T47D (cell line): ENCODE results near the gene AKR1B1.

Source experiments
- DNase-seq, 2 experiments: peaks; one replicate each; pipeline versions ENCODE4 v3.0.0 to v3.0.0-alpha.2; 2011 to 2012; ENCODE audit warnings: low read depth in 1 of 2, low spot score in 1 of 2
- JUND ChIP-seq: IDR thresholded peaks from 2 replicates; pipeline ENCODE4 v1.6.1; 2012; ENCODE audit warnings: low read depth
- in situ Hi-C: cut with HindIII; loops from 2 replicates; pipeline ENCODE4 v1.10.0; 2016; ENCODE audit warnings: low sequenced_read_pairs, low pct_unique_long_range_greater_than_20kb

The AKR1B1 gene

DNA sequence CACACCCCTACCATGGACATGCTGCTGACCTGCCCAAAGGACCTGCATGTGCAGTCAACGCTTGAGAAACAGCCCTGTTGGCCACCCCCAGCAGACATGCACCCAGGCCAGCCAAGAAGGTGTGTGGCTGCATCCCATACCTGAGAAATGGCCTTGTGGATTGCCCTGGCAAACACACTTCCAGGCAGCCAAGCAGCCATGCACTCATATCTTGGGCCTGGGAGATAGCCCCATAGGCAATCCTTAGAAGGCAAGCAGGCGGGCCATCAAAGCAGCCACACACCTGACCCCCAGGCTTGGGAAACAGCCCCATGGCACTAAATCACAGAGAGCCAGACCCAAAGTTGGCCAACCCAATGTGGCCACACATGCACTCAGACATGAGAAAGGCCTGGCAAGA is 4.9 kb upstream of the AKR1B1 start:
- no peak for TF ChIP-seq JUND
- DNase-seq: no peak
- in situ Hi-C loops: no loop called here

DNA sequence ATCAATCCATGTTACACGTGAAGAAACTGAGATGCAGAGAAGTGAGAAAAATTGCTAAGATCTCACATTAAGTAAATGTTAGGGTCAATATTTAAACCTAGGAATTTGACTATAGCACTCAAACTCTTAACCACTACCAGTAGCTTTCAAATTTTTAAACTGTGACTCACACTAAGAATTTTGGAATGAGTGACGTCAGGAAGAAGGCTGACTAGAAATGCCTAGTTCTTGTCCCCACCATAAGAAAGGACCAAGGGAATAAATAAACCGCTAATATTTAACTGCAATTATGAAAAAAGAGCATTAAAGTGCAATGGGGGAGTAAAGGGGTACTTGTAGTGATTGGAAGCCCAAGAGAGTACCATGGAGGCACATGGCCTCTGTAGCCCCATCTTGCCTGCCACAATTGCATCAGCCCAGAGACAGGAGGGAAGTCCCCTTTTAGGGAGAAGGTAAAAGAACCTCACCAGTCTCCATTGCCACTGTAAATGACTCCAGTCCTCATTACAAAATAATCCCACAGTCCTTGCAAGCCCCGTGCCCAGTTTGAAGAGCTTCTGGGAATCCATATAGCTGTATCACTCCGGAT is 3.5 kb upstream of the AKR1B1 start:
- no peak for DNase-seq
- no peak for TF ChIP-seq JUND
- in situ Hi-C loops: no loop called here

DNA sequence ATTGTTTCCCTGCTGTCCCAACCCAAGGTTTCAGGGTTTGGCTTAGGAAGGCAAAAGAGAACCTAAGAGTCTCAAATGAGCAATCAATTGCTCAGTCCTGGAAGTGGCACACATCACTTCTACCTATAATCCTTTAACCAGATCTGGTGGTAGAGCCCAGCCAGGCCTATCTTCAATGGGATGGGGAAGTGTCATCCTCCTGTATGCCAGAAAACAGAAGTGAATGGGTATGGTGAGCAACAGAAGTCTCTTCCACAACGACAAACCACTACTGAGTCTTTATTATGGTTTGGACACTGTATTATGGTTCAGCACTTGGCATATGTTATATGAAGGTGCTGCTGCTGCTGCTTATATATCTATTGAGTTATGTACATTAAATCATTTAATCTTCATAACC is 3.0 kb upstream of the AKR1B1 start:
- no peak for DNase-seq
- TF ChIP-seq JUND: no peak
- in situ Hi-C loops: no loop called here

DNA sequence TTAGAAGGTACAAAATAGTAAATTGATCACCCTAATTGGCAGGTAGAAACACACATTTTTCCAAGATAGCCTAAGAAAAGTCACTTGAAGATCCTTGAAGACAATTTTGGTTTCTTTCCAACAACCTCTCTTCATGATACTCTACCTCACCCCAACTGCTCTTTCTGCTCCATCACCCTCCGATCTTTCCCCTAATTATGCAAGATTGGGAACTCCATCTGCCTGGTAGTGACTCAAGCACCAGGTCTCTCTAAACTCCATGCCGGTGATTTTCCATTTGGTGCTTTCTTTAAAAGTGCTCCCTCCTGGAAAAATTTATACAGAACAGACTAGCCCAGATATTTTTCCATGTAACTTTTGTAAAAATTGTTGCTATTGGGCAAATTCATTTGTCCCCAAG is 1.1 kb upstream of the AKR1B1 start:
- in situ Hi-C loops: no loop called here
- DNase-seq: no peak
- TF ChIP-seq JUND: no peak

DNA sequence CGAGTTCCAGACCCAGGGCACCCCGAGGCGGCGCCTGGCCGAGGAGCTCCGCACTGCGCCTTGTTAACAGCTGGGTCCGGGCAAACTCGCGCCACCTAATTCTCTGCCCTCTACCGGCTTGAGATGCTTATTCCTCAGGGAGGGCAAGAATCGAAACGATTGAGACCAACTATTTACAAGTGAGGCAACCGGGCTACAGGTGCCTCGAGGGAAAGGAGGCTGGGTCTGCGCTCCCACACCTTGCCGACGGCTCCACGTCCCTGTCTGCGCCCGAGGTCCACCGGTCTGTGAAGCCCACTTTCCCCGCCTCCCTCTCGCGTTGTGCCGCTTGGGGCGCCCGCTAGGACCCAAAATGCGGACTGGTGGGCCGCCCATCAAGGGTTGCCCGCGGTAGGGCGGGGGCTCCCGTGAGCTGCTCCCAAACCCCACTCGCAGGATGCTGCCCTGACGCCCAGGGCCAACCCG is 527 bp downstream of the AKR1B1 start:
- no peak for TF ChIP-seq JUND
- in situ Hi-C loops: no loop called here
- no peak for DNase-seq

DNA sequence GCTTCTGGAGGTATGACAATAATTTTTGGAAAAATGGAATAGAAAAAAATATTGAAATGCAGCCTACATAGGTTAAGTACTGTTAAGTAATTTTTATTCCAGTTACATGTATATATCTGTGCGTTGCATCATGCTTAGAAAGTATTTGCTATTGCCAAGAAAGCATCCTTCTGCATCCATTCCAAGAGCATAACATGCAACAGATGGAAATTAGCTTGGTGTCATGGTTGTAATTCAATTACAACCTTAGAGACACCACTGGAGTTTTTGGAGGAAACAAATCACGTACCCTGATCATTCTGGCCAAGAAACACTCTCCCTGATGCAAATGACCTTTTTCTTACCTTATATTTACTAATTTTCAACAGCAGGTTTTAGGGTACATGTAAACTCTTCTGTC is 1.7 kb downstream of the AKR1B1 start:
- TF ChIP-seq JUND: no peak
- in situ Hi-C loops: no loop called here

DNA sequence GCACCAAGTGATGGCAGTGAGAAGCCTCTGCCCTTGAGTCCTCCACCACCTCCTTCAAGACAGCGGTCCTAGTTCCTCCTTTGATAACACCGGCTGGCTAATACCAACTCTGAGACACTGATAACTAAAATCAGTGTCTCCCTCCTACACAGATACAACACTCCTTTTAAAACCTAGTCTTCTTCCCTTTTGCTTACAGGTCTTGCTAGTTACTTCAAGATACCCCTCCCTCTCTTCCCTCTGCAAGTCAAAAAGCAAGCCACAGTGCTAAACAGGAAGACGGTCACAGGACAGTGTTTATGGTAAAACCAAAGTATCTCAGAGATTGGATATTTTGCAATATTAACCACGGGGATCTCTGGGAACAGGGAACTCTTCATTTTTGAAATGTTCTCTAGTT is 4.6 kb downstream of the AKR1B1 start:
- DNase-seq: no peak
- in situ Hi-C loops: no loop called here
- TF ChIP-seq JUND: no peak

More for the DNA sequence above, 1.7 kb downstream of the AKR1B1 start:
- DNase-seq: no peak

DNA sequence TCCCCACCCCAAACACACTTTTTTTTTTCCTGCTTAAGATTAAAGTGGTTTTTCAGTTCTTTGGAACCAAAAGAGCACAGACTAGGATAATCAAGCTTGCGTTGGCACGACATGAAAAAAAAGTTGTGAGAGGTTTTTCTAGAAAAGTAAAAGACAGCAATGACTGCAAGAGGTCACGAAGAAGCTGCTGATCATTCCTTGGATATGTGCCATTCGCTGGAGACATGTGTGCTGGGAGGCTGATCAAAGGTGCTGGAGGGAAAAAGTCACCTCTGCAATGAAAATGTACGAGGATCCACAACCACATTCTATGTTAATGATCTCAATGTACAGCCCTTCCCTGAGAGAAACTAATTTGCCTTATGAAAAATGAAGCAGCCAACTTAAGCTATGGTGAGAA is 5.4 kb downstream of the AKR1B1 start:
- in situ Hi-C loops: no loop called here
- TF ChIP-seq JUND: no peak
- DNase-seq: no peak

DNA sequence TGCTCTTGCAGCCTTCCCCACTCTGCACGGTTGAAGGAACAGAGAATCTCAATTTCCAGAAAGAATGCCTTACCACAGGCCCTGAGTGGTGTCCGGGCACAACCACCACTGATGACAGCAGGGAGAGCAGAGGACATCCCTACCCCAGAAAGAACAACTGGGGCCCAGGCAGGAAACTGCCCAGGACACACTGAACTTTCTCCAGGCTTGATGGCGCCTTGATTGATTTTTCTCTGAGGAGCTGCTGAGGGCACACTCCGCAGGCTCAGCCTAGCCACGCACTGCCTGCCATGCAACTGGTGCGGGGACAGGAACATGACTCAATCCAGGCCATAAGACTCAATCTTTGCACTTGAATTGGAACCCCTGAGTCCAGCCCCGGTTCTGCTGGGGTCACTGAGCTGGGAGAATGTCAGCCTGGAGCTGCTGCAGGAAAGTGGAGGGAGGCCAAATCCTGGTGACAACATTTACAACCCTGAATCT is 5.9 kb downstream of the AKR1B1 start:
- no peak for DNase-seq
- in situ Hi-C loops: no loop called here
- no peak for TF ChIP-seq JUND

DNA sequence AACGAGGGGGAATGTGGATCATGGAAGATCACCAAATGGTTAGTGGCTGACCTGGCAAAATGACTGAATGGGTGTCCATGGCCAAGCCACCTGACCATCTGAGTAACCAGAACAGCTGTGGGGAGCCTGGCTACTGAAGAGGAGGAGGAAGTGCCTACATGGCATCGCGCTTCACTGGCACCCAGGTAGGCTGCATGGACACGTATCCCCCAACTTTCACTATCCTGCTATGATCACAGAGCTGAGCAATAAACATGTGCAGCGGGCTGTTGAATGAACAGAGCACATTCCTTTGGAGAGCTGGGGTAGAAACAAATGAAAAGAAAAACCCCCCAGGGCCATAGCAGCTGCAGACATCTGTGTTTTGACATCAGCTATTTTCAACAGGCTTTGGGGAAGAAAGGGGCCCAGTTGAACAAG is 6.5 kb downstream of the AKR1B1 start:
- in situ Hi-C loops: no loop called here
- DNase-seq: no peak
- TF ChIP-seq JUND: no peak

DNA sequence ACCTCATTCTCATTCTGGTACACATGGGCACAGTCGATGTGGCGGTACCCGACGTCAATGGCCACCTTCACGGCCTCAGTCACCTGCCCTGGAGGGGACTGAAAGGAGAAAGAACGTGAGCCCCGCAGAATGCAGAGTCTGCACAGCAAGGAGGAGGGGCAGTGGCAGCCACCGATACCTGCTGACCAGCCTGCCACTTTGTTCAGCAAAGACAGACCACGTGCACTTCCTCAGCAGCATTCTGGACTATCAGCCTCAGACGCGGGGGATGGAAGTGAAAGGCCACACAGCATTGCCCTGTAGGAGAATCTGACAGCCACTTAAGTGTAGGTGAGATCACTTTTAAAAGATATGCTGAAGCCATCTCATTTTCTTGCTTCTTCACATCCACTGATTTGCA is 7.2 kb downstream of the AKR1B1 start:
- in situ Hi-C loops: no loop called here
- DNase-seq: no peak
- TF ChIP-seq JUND: no peak

DNA sequence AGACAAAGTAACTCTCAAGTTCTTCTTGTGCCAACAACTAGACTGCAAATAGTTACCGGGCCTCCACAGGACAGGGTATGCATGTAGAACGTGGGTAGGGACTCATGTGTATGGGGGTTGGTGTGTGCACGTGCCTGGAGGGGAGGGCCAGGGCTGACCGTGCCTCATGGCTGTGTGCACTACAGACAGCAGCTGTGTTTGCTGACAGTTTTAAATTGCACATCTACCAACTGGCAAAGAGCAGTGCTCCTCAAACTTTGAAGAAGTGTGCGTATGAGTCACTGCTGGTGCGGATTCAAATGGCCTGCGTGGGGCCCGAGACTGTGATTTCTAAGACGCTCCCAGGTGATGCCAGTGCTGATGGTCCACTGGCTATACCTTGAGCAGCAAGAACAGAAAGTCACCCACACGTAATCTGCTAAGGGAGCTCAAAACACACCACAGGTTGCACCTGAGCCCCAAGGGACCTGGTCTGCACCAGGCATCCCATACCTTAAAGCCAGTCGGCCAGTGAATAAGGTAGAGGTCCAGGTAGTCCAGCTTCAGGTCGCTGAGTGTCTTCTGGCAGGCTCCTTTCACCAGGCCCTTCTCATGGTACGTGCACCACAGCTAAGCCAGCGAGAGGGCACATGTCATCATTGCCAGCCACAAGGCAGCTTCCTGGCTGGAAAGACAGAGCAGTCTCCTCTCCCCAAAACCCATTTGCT is 8.5 kb downstream of the AKR1B1 start:
- in situ Hi-C loops: no loop called here
- DNase-seq: peak in 1 of 2 experiments; percentile 7
- TF ChIP-seq JUND: no peak

DNA sequence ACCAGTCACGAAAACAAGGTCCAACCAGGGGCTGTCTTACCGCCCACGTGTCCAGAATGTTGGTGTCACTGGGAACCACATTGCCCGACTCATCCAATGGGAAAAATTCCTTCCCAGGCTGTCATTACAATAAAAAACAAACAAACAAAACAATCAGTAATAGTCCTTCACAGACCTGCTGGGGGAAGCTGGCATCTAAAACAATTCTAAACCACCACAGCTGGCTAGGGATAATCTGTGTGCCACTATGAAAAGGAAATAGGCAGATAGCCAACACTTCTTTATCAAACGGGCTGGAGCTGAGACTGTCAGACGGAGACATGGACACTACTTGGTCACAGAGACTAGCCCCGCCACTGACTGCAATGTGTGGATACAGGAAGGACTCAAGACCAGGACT is 9.2 kb downstream of the AKR1B1 start:
- TF ChIP-seq JUND: no peak
- no peak for DNase-seq
- in situ Hi-C loops: no loop called here
